Neural cell (in vitro differentiated cells): ENCODE data around the gene C12orf75.

ENCODE experiments used
- CTCF ChIP-seq: fragments of 450-650 bp; IDR thresholded peaks from 2 replicates; pipeline ENCODE4 v1.5.1; 2014; ENCODE audit warnings: antibody characterized with exemption, mild to moderate bottlenecking, moderate library complexity; ENCODE audit not compliant: poor library complexity, severe bottlenecking
- EZH2 ChIP-seq: fragments of 200-600, 300-800 bp; shearing (Covaris generic), sonication (generic); IDR thresholded peaks from 2 replicates; pipeline ENCODE4 v1.6.1; 2014; ENCODE audit warnings: antibody characterized with exemption, low read length, borderline replicate concordance, mild to moderate bottlenecking; ENCODE audit not compliant: insufficient read depth, poor library complexity, severe bottlenecking
- POLR2AphosphoS5 ChIP-seq: IDR thresholded peaks from 2 replicates; pipeline ENCODE4 v1.6.1; 2012
- SMC3 ChIP-seq: fragments of 450-650 bp; conservative IDR thresholded peaks from 2 replicates; pipeline ENCODE4 v1.6.1; 2014; ENCODE audit warnings: antibody characterized with exemption, mild to moderate bottlenecking, moderate library complexity; ENCODE audit not compliant: poor library complexity

GRCh38 chr12:105294886-105295479, 35.5 kb upstream of the C12orf75 start:
- TF ChIP-seq SMC3, result no peak
- TF ChIP-seq EZH2, result no peak
- no peak for TF ChIP-seq CTCF
- no peak for TF ChIP-seq POLR2AphosphoS5
